B cell (primary cell): ENCODE measurements around the gene PCK2. TPM values are rescaled to one million over a fixed set of nuclear protein-coding genes. Genes with fewer than 3 reads are reported as not detected.

Source experiments
- ATAC-seq: fragments of 200-7000 bp; cut with Tn5 transposase; one replicate; pipeline ENCODE4 v1.10.0; 2021; ENCODE audit warnings: low read depth, mild to moderate bottlenecking, moderate number of reproducible peaks, moderate library complexity
- CTCF ChIA-PET: fragments of 350-600 bp; sonication (Branson Sonifier 250); formaldehyde crosslinking; loops from one replicate; lab custom pipeline; 2021; ENCODE audit warnings: antibody characterized with exemption, inconsistent platforms; lab: Charles Lee
- POLR2A ChIA-PET: fragments of 350-600 bp; sonication (Branson Sonifier 250); formaldehyde crosslinking; loops from one replicate; lab custom pipeline; 2021; ENCODE audit warnings: antibody characterized with exemption; lab: Charles Lee
- DNase-seq: peaks from one replicate; pipeline ENCODE4 v3.0.0; 2013
- H2AFZ ChIP-seq: 2 replicates; pipeline ENCODE4 v1.6.1; 2012; ENCODE audit warnings: mild to moderate bottlenecking, low read depth, low read length; ENCODE audit not compliant: insufficient read depth, poor library complexity, severe bottlenecking
- H3K27ac ChIP-seq, 2 donors: 1 replicate in 1 of 2; 2 replicates in 1 of 2; pipeline ENCODE4 v1.5.1; 2012 to 2013; ENCODE audit warnings: low read length in 2 of 2, mild to moderate bottlenecking in 2 of 2, moderate library complexity in 1 of 2
- H3K27me3 ChIP-seq, 4 experiments: fragments of 200-600 bp in 1 of 4; sonication (generic) in 1 of 4; replicated peaks in 1 of 4; 1 replicate in 2 of 4; 2 replicates in 2 of 4; pipeline versions ENCODE4 v1.6.1 to v1.7.0; 2013 to 2016; ENCODE audit warnings: low read length in 3 of 4, mild to moderate bottlenecking in 2 of 4, mixed read lengths in 1 of 4, moderate library complexity in 1 of 4; ENCODE audit not compliant: insufficient read depth in 4 of 4, control insufficient read depth in 3 of 4; ENCODE audit errors: control extremely low read depth in 1 of 4
- H3K36me3 ChIP-seq, 2 experiments: replicated peaks in 1 of 2; 1 replicate in 1 of 2; 2 replicates in 1 of 2; pipeline versions ENCODE4 v1.6.1 to v1.7.1; 2013; ENCODE audit warnings: low read length in 1 of 2; ENCODE audit not compliant: insufficient read depth in 2 of 2, control insufficient read depth in 1 of 2; ENCODE audit errors: control extremely low read depth in 1 of 2, extremely low read depth in 1 of 2
- H3K4me1 ChIP-seq, 2 donors: fragments of 200-600 bp in 1 of 2; sonication (generic) in 1 of 2; 1 replicate in 1 of 2; 2 replicates in 1 of 2; pipeline versions ENCODE4 v1.5.1 to v1.6.1; 2013 to 2017; ENCODE audit warnings: low read length in 2 of 2; ENCODE audit not compliant: control insufficient read depth in 2 of 2, insufficient read depth in 2 of 2
- H3K4me2 ChIP-seq: replicated peaks from 2 replicates; pipeline ENCODE3; 2012; ENCODE audit warnings: mild to moderate bottlenecking, low read depth, low read length; ENCODE audit not compliant: poor library complexity, severe bottlenecking
- H3K4me3 ChIP-seq, 5 experiments: fragments of 200-600 bp in 1 of 5; sonication (generic) in 1 of 5; 1 replicate in 3 of 5; 2 replicates in 2 of 5; pipeline versions ENCODE4 v1.5.1 to v1.7.0; 2011 to 2016; ENCODE audit warnings: low read length in 4 of 5, mild to moderate bottlenecking in 4 of 5, low read depth in 2 of 5, control low read depth in 1 of 5, moderate library complexity in 1 of 5; ENCODE audit not compliant: insufficient read depth in 1 of 5; ENCODE audit errors: control extremely low read depth in 1 of 5, extremely low read depth in 1 of 5
- H3K79me2 ChIP-seq: fragments of 200-600 bp; sonication (generic); one replicate; pipeline ENCODE4 v1.6.0; 2016; ENCODE audit warnings: low read length; ENCODE audit not compliant: control insufficient read depth, insufficient read depth
- H3K9ac ChIP-seq: fragments of 200-600 bp; sonication (generic); 2 replicates; pipeline ENCODE4 v1.6.1; 2017; ENCODE audit warnings: mild to moderate bottlenecking, low read length, moderate library complexity
- H3K9me3 ChIP-seq, 3 donors: one replicate each; pipeline versions ENCODE4 v1.6.1 to v1.7.1; 2013; ENCODE audit warnings: low read length in 2 of 3; ENCODE audit not compliant: control insufficient read depth in 2 of 3, insufficient read depth in 1 of 3; ENCODE audit errors: control extremely low read depth in 1 of 3
- H4K20me1 ChIP-seq: 2 replicates; pipeline ENCODE4 v1.6.0; 2012; ENCODE audit warnings: mild to moderate bottlenecking, low read length; ENCODE audit not compliant: insufficient read depth, control insufficient read depth, poor library complexity, severe bottlenecking
- H3K27ac Mint-ChIP-seq: one replicate; pipeline ENCODE4 v1.8.0; 2021; ENCODE audit warnings: mixed read lengths
- H3K27me3 Mint-ChIP-seq: one replicate; pipeline ENCODE4 v1.8.0; 2021; ENCODE audit warnings: mixed read lengths
- H3K4me1 Mint-ChIP-seq: one replicate; pipeline ENCODE4 v1.8.0; 2021; ENCODE audit warnings: mixed read lengths
- H3K4me3 Mint-ChIP-seq: one replicate; pipeline ENCODE4 v1.8.0; 2021; ENCODE audit warnings: mixed read lengths
- H3K9me3 Mint-ChIP-seq: one replicate; pipeline ENCODE4 v1.8.0; 2022; ENCODE audit warnings: mixed read lengths; ENCODE audit not compliant: insufficient read depth
- EZH2 ChIP-seq: IDR thresholded peaks from 2 replicates; pipeline ENCODE4 v1.6.1; 2012; ENCODE audit warnings: borderline replicate concordance, low read depth, mild to moderate bottlenecking, moderate library complexity, low read length; ENCODE audit not compliant: insufficient read depth, poor library complexity, severe bottlenecking
- WGBS: methylation state at CpG from one replicate; pipeline ENCODE4 v1.1.5; 2013; ENCODE audit warnings: missing lambda C conversion rate; ENCODE audit not compliant: insufficient coverage; 5-methylcytosine and 5-hydroxymethylcytosine counted together
- intact Hi-C: fragments of 100-400 bp; cut with micrococcal nuclease; formaldehyde crosslinking; loops from one replicate; pipeline ENCODE4 v1.10.0; 2022
- polyA plus RNA-seq: library from polyadenylated mRNA; depleted of rRNA; stranded (reverse); fragments of >200 nt; gene quantifications from 2 replicates; pipeline ENCODE4 v1.2.3, GENCODE V29; 2012
- total RNA-seq, 2 donors: library from RNA; stranded (reverse); fragments of 120-200 nt in 1 of 2; gene quantifications; 1 replicate in 1 of 2; 2 replicates in 1 of 2; pipeline versions ENCODE4 v1.2.3 to v1.2.4, GENCODE V29; 2013 to 2022
- TF ChIP-seq, protein P1 (sequence below): fragments of 200-600 bp; IDR thresholded peaks from one replicate; pipeline ENCODE4 v1.8.0; 2022; ENCODE audit warnings: antibody characterized with exemption, mild to moderate bottlenecking

PCK2 gene
- total and polyA plus RNA-seq, 2 donors (not counting 1 experiment from before 2014, with no cell fraction given) = 40.4 to 58.4 TPM

DNA sequence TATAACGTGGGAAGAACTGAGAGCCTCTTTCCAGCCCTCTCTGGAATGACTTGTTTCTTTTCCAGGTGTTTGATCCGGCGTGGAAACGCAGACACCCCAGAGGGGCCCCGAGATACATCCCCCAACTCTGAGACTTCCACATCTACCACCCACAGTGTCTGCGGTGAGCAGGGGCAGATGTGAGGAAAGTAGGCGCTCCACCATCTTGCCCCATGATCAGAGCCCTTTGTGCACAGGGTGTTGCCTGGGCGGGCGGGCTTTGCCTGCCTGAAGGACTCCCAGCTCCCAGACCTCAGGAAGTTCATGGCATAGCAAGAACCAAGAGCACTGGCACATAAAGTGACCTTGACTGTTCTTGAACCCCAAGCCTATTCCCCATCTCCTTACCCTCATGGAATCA lies 39.5 kb upstream of the PCK2 start:
- no peak for TF ChIP-seq EZH2
- TF ChIP-seq, protein P1, sequence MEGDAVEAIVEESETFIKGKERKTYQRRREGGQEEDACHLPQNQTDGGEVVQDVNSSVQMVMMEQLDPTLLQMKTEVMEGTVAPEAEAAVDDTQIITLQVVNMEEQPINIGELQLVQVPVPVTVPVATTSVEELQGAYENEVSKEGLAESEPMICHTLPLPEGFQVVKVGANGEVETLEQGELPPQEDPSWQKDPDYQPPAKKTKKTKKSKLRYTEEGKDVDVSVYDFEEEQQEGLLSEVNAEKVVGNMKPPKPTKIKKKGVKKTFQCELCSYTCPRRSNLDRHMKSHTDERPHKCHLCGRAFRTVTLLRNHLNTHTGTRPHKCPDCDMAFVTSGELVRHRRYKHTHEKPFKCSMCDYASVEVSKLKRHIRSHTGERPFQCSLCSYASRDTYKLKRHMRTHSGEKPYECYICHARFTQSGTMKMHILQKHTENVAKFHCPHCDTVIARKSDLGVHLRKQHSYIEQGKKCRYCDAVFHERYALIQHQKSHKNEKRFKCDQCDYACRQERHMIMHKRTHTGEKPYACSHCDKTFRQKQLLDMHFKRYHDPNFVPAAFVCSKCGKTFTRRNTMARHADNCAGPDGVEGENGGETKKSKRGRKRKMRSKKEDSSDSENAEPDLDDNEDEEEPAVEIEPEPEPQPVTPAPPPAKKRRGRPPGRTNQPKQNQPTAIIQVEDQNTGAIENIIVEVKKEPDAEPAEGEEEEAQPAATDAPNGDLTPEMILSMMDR = no peak
- Histone ChIP-seq H3K4me3 (no peak overlapping the region), H2AFZ (no peak overlapping the region), H3K9ac (no peak overlapping the region), H3K79me2 (no peaks in the 10 kb centered on the region), H3K27ac (no peak overlapping the region), H3K4me2 (no peak overlapping the region), H3K27me3 (peaks cover 0 to 31% (median 8%) of the 10 kb centered on the region in 4 experiments), H3K9me3 (peaks cover 0 to 3% (median 0%) of the 10 kb centered on the region in 3 donors), H3K36me3 (no peaks in the 10 kb centered on the region), H3K4me1 (peaks cover 9 to 19% of the 10 kb centered on the region in 2 donors), H4K20me1 (no peaks in the 10 kb centered on the region)
- ChIA-PET CTCF (interaction anchor here (1.2 to 14.5 kb wide), 3 partner anchors 32 to 53 kb away, joined by 3 to 220 read pairs (median 198); partner anchors contain the start of gene PCK2), POLR2A (interaction anchor here (0.8 kb wide), 1 partner anchor 36 kb away, joined by 3 read pairs; no protein-coding TSS in a partner anchor)
- no peak overlapping the region for H3K4me3 Mint-ChIP-seq
- DNase-seq = no peak
- H3K9me3 Mint-ChIP-seq = no peaks in the 10 kb centered on the region
- peaks cover 27% of the 10 kb centered on the region for H3K4me1 Mint-ChIP-seq
- intact Hi-C loops = loop anchor here (5.0 kb wide), 1 partner anchor 467 kb away; no protein-coding TSS in a partner anchor
- H3K27me3 Mint-ChIP-seq = peaks cover 7% of the 10 kb centered on the region
- no peak for ATAC-seq
- no peak overlapping the region for H3K27ac Mint-ChIP-seq
- 98% methylated on average over 5 of the region's 9 CpGs for WGBS

DNA sequence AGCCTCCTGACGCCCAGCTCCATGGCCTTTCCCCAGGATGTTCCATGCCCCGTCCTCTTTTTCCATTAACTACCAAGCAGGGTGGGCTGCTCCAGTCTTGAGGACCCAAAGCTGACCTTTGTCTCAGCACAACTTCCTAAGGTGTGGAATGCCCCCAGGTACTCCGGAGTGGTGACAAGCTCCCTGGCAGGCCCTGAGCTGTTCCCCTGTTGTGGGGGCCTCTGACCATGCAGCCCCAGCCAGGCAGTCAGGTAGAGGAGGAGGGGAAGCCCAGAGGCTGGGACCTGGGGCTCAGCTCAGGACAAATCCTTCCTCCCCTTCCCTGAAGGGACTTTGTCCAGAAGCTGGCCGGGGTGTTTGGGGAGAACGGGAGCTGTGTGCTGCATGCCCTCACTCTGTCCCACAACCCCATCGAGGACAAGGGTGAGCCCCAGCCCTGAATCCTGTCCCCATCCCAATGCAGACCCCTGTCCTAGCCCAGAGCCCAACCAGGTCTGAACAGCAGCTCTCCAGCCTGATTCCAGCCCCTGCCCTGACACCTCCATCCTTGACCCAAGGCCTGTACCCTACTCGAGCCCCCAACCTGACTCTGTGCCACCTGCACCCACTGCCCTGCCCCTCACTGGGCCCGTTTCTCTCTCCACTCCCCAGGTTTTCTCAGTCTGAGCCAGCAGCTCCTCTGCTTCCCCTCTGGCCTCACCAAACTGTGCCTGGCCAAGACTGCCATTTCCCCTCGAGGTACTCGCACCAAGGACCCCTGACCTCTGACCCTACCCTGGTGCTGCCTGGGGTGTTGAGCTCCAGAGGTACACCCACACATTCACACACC lies 37.9 kb upstream of the PCK2 start:
- CTCF ChIA-PET = interaction anchor here (1.0 to 14.5 kb wide), 6 partner anchors 24 to 252 kb away, joined by 3 to 220 read pairs (median 20); partner anchors contain the start of genes IRF9 and PCK2

More for the DNA sequence above, 37.9 kb upstream of the PCK2 start:
- Mint-ChIP-seq H3K27me3 (peaks cover 7% of the 10 kb centered on the region), H3K4me3 (no peak overlapping the region), H3K4me1 (peaks cover 16% of the 10 kb centered on the region), H3K27ac (no peak overlapping the region), H3K9me3 (no peaks in the 10 kb centered on the region)
- H3K79me2 ChIP-seq = no peaks in the 10 kb centered on the region
- no peak overlapping the region for H3K4me2 ChIP-seq
- H3K27me3 ChIP-seq = peaks cover 0 to 31% (median 8%) of the 10 kb centered on the region in 4 experiments
- POLR2A ChIA-PET = interaction anchor here (0.9 kb wide), 1 partner anchor 58 kb away, joined by 3 read pairs; no protein-coding TSS in a partner anchor
- no peaks in the 10 kb centered on the region for H4K20me1 ChIP-seq
- no peak overlapping the region for H3K4me3 ChIP-seq
- intact Hi-C loops = no loop called here
- H3K9ac ChIP-seq = no peak overlapping the region
- no peak overlapping the region for H2AFZ ChIP-seq
- H3K4me1 ChIP-seq = peaks cover 9 to 16% of the 10 kb centered on the region in 2 donors
- no peak overlapping the region for H3K27ac ChIP-seq
- no peak for ATAC-seq
- peaks cover 0 to 3% (median 0%) of the 10 kb centered on the region in 3 donors for H3K9me3 ChIP-seq
- no peaks in the 10 kb centered on the region for H3K36me3 ChIP-seq
- no peak for DNase-seq
- WGBS = 88% methylated on average over 8 of the region's 10 CpGs
- TF ChIP-seq, protein P1 = no peak
- no peak for TF ChIP-seq EZH2
